AG10803 (cell line): ENCODE data around the gene MAP2K6.

Experiments used
- DNase-seq: peaks from one replicate; pipeline ENCODE4 v3.0.0; 2010; ENCODE audit warnings: low read depth
- H3K4me3 ChIP-seq: 2 replicates; pipeline ENCODE4 v1.5.1; 2011; ENCODE audit warnings: mild to moderate bottlenecking, low read length, control low read depth
- TF ChIP-seq, protein P1 (sequence below): conservative IDR thresholded peaks from 2 replicates; pipeline ENCODE4 v1.5.1; 2011; ENCODE audit warnings: mild to moderate bottlenecking, low read length, control low read depth, inconsistent platforms

MAP2K6 gene

DNA sequence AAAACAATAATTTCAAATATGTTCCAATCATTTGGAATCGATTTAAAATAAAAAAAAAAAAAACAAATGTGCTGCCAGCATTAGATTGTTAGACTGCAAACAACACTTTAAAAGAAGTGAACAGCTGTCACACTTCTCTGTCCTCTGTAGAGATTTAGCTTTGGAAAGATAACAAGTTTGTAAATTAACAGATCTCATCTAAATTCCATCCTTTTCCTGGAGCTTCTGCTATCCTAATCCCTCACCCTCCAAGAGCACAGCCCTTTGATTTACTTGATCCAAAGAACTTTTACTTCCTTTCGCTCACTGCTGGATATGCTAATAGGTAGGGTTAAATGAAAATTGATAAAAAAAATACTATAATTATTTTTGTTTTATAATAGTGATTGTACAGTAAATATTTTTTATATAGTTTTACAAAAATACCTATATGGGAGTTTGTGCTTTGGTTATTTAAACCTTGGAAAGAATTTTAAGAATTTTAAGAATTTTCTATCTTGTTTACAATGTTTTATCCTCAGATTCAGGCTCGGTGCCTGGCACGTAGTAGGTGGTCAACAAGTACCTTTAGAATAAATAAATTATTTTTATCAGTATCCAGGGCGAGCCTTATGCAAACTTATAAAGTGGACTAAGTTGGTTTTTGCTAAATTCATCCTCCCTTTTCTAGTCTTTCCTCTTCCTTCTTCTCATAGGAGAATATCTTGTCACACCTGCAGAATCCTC lies 21.6 kb downstream of the MAP2K6 start:
- H3K4me3 ChIP-seq, result no peak overlapping the region
- TF ChIP-seq, protein P1, sequence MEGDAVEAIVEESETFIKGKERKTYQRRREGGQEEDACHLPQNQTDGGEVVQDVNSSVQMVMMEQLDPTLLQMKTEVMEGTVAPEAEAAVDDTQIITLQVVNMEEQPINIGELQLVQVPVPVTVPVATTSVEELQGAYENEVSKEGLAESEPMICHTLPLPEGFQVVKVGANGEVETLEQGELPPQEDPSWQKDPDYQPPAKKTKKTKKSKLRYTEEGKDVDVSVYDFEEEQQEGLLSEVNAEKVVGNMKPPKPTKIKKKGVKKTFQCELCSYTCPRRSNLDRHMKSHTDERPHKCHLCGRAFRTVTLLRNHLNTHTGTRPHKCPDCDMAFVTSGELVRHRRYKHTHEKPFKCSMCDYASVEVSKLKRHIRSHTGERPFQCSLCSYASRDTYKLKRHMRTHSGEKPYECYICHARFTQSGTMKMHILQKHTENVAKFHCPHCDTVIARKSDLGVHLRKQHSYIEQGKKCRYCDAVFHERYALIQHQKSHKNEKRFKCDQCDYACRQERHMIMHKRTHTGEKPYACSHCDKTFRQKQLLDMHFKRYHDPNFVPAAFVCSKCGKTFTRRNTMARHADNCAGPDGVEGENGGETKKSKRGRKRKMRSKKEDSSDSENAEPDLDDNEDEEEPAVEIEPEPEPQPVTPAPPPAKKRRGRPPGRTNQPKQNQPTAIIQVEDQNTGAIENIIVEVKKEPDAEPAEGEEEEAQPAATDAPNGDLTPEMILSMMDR, result no peak
- DNase-seq, result no peak

DNA sequence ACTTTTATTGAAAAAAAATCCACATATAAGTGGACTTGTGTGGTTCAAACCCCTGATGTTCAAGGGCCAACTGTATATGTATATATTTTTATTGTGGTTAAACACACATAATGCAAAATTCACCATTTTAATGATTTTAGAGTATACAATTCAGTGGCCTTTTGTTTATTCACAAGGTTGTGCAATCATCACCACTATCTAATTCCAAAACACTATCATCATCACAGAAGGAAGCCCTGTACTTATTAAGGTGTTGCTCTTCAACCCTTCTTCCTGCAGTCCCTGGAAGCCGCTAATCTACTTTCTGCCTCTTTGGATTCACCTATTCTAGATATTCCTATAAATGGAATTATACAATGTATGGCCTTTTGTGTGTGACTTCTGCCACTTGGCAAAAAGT lies 23.0 kb downstream of the MAP2K6 start:
- no peak for DNase-seq
- TF ChIP-seq, protein P1, result no peak
- no peak overlapping the region for H3K4me3 ChIP-seq

DNA sequence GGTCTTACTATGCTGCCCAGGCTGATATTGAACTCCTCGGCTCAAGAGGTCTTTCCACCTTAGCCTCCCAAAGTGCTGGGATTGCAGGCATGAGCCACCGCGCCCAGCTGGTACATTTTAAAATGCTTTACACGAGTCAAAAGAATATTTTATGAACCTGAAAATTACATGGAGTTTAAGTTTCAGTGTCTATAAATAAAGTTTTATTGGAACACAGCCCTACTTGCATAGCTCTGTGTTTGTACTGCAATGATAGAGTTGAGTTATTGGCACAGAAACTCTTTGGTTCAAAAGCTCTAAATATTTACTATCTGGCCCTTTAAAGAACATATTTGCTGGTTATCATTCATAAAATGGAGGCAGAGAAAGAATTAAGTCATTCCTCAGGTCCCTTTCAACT lies 24.3 kb downstream of the MAP2K6 start:
- DNase-seq, result no peak
- H3K4me3 ChIP-seq, result no peak overlapping the region
- TF ChIP-seq, protein P1, result no peak

DNA sequence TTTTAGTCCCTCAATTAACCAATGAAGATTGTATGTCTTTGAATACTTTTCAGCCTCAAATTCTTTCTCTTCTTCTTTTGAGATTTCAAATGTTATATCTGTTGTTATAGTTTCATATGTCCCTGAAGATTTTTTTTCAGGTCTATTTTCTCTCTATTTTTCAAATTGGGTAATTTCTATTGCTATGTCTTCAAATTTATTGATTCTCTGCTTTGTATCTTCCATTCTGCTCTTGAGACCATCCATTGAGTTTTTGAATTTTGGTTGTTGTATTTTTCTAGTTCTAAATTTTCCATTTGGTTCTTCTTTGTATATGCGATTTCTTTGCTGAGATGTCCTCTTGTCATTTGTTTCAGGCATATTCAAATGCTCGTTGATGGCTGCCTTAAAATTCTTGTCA lies 26.7 kb downstream of the MAP2K6 start:
- H3K4me3 ChIP-seq, result no peak overlapping the region
- TF ChIP-seq, protein P1, result no peak
- DNase-seq, result no peak

DNA sequence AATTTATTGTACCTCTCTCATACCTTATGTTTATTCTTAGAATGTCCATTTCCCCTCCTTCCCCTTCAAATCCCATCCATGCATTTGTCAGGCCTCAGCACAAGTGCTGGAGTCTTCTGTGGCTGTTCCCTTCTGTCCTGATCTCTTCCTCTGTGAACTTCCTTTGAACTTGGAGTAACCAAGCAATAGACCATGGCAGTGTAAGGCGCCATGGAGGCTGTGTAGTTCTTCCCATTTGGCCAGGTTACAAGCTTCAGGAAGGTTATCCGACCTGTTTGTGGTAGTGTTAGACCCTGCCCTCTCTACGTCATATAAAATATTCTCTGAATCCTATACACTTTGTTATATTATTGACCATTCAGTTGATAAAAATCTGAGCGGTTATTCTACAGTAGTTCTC lies 28.6 kb downstream of the MAP2K6 start:
- no peak overlapping the region for H3K4me3 ChIP-seq
- no peak for DNase-seq
- TF ChIP-seq, protein P1, result no peak

DNA sequence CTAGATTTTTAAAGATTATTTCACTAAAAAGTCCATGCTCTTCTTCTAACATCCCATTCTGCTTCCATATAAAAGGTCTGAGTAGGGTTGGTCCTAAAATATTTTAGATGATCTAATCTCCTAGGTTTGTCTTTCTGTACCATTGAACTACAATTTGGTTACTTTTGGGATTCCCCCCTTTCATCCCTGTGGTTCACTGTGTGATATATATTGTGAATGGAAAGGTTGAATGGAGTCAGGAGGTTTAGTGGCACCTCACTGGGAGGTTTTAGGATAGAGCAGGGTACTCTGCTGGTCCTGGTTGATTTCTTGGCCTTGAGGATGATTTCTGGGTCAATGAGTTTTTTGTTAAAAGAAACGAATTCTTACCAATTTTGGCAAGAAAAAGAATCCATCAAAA lies 29.5 kb downstream of the MAP2K6 start:
- DNase-seq, result no peak
- no peak overlapping the region for H3K4me3 ChIP-seq
- TF ChIP-seq, protein P1, result no peak

DNA sequence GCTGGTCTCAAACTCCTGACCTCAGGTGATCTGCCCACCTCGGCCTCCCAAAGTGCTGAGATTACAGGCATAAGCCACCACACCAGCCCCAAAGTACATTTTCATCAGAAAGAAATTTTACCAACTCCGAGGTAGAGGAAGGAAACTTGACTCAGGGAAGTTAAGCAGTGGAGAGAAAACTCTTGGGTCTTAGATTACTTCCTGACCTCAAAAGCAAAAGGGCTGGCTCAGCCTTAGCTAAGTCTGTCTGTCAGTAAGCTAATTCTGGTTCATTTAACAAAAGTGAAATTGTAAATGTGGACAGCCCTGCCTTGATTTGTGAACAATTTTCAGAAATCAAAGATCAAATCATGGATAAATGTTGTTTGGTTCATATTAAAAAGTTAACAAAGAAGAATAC lies 30.6 kb downstream of the MAP2K6 start:
- no peak for DNase-seq
- TF ChIP-seq, protein P1, result no peak
- no peak overlapping the region for H3K4me3 ChIP-seq
